Measurements from ENCODE around the gene TXNL4B. TPM values are rescaled to one million over a fixed set of nuclear protein-coding genes. Genes with fewer than 3 reads are reported as not detected.
"Not testable (repeated sequence)": the region's sequence is repeated elsewhere in the genome, so short reads cannot be mapped to it uniquely, and the experiment has no call there.

The TXNL4B gene
- total RNA-seq, 4 donors from 2014 or later = 6.0 to 13.7 (median 10.0) TPM

GRCh38 chr16:72055911-72056310 is 37.5 kb downstream of the TXNL4B start:
- H3K9me3 ChIP-seq = no peaks in the 10 kb centered on the region
- intact Hi-C loops (cut with DNase I; ENCODE audit: low total_unique reads) = no loop called here
- in situ Hi-C loops (cut with MboI; ENCODE audit: low sequenced_read_pairs in 4 of 4) = no loop called here
- ATAC-seq = no peak
- H3K27ac ChIP-seq = no peak overlapping the region
- H3K4me1 ChIP-seq = peaks cover 4 to 13% of the 10 kb centered on the region in 2 donors
- H3K4me3 ChIP-seq = no peak overlapping the region
- H3K36me3 ChIP-seq = no peaks in the 10 kb centered on the region
- TF ChIP-seq CTCF (IDR thresholded peaks at IDR 0.05 in 4 of 5, conservative IDR thresholded peaks at IDR 0.05 in 1 of 5) (no peak), POLR2A (IDR thresholded peaks at IDR 0.05) (no peak)
- H3K27me3 ChIP-seq = no peaks in the 10 kb centered on the region
- no peak for DNase-seq

GRCh38 chr16:72054254-72054847 is 39.1 kb downstream of the TXNL4B start, which contains the start of gene HP:
Gene HP (plus strand): TSS chr16:72054505. CDS start chr16:72054653, 148 bp downstream.
- in situ Hi-C loops (cut with MboI; ENCODE audit: low sequenced_read_pairs in 4 of 4); ATAC-seq; H3K4me3 ChIP-seq: not testable (repeated sequence)

GRCh38 chr16:72051818-72052217 is 41.6 kb downstream of the TXNL4B start:
- ATAC-seq = peak in 1 of 2 donors; percentile 25
- Histone ChIP-seq H3K4me1 (peaks cover 14 to 27% of the 10 kb centered on the region in 2 donors), H3K36me3 (no peaks in the 10 kb centered on the region), H3K27me3 (no peaks in the 10 kb centered on the region), H3K4me3 (no peak overlapping the region), H3K9me3 (no peaks in the 10 kb centered on the region), H3K27ac (peak overlapping the region; percentile 65 to 79 (median 72))
- TF ChIP-seq CTCF (IDR thresholded peaks at IDR 0.05 in 4 of 5, conservative IDR thresholded peaks at IDR 0.05 in 1 of 5) (no peak), POLR2A (IDR thresholded peaks at IDR 0.05) (no peak)
- in situ Hi-C loops (cut with MboI; ENCODE audit: low sequenced_read_pairs in 4 of 4) (no loop called here), intact Hi-C loops (cut with DNase I; ENCODE audit: low total_unique reads) (loop anchor here (1.0 kb wide), 1 partner anchor 44 kb away; the partner anchor contains the start of gene DHODH)
- no peak for DNase-seq

More at GRCh38 chr16:72054254-72054847, 39.1 kb downstream of the TXNL4B start, which contains the start of gene HP:
- DNase-seq; intact Hi-C loops (cut with DNase I; ENCODE audit: low total_unique reads); H3K27ac ChIP-seq; H3K36me3 ChIP-seq; H3K9me3 ChIP-seq; H3K27me3 ChIP-seq: not testable (repeated sequence)
- H3K4me1 ChIP-seq = peaks cover 14 to 27% of the 10 kb centered on the region in 2 donors

- Histone ChIP-seq H3K4me1 (peaks cover 14 to 27% of the 10 kb centered on the region in 2 donors), H3K27ac (peak overlapping the region; percentile 65 to 79 (median 72)), H3K9me3 (no peaks in the 10 kb centered on the region), H3K27me3 (no peaks in the 10 kb centered on the region), H3K36me3 (no peaks in the 10 kb centered on the region), H3K4me3 (no peak overlapping the region)
- no peak for TF ChIP-seq CTCF (IDR thresholded peaks at IDR 0.05 in 4 of 5, conservative IDR thresholded peaks at IDR 0.05 in 1 of 5)
- peak; percentile 18 to 54 for TF ChIP-seq POLR2A (IDR thresholded peaks at IDR 0.05)
- ATAC-seq (peak; percentile 97 to 99), DNase-seq (peak; percentile 78 to 87)
- intact Hi-C loops (cut with DNase I; ENCODE audit: low total_unique reads) (loop anchor here (1.0 kb wide), 1 partner anchor 43 kb away; the partner anchor contains the start of gene DHODH), in situ Hi-C loops (cut with MboI; ENCODE audit: low sequenced_read_pairs in 4 of 4) (no loop called here)
Observed at GRCh38 chr16:72050769-72051464, 42.5 kb downstream of the TXNL4B start.

GRCh38 chr16:72049110-72049509 is 44.3 kb downstream of the TXNL4B start:
- intact Hi-C loops (cut with DNase I; ENCODE audit: low total_unique reads) = no loop called here
- TF ChIP-seq POLR2A (IDR thresholded peaks at IDR 0.05) (no peak), CTCF (IDR thresholded peaks at IDR 0.05 in 4 of 5, conservative IDR thresholded peaks at IDR 0.05 in 1 of 5) (no peak)
- DNase-seq (no peak), ATAC-seq (no peak)
- Histone ChIP-seq H3K4me1 (peaks cover 14 to 32% of the 10 kb centered on the region in 2 donors), H3K27me3 (no peaks in the 10 kb centered on the region), H3K4me3 (no peak overlapping the region), H3K36me3 (no peaks in the 10 kb centered on the region), H3K27ac (no peak overlapping the region), H3K9me3 (no peaks in the 10 kb centered on the region)
- in situ Hi-C loops (cut with MboI; ENCODE audit: low sequenced_read_pairs in 4 of 4) = no loop called here
